GM23248 (cell line): Measurements from ENCODE around the gene HACD1. TPM values are rescaled to one million over a fixed set of nuclear protein-coding genes. Genes with fewer than 3 reads are reported as not detected.

ENCODE experiments used
- DNase-seq: peaks from one replicate; pipeline ENCODE4 v3.0.0-alpha.2; 2015
- H2AFZ ChIP-seq: fragments of 200-600 bp; sonication (generic); 2 replicates; pipeline ENCODE4 v1.6.1; 2016; ENCODE audit warnings: antibody characterized with exemption
- H3F3A ChIP-seq: fragments of 200-600 bp; sonication (generic); 2 replicates; pipeline ENCODE4 v1.6.1; 2016; ENCODE audit warnings: mild to moderate bottlenecking, antibody characterized with exemption, mixed run types; ENCODE audit not compliant: insufficient read depth
- H3K27ac ChIP-seq: fragments of 200-600 bp; sonication (generic); 2 replicates; pipeline ENCODE4 v1.5.1; 2016; ENCODE audit warnings: mild to moderate bottlenecking
- H3K27me3 ChIP-seq: fragments of 200-600 bp; sonication (generic); replicated peaks from 2 replicates; pipeline ENCODE4 v1.6.1; 2016; ENCODE audit warnings: mild to moderate bottlenecking; ENCODE audit not compliant: insufficient read depth
- H3K36me3 ChIP-seq: fragments of 200-600 bp; sonication (generic); 2 replicates; pipeline ENCODE4 v1.6.1; 2016; ENCODE audit warnings: low read depth, mild to moderate bottlenecking
- H3K4me1 ChIP-seq: fragments of 200-600 bp; sonication (generic); 2 replicates; pipeline ENCODE4 v1.6.1; 2016; ENCODE audit warnings: mild to moderate bottlenecking; ENCODE audit not compliant: insufficient read depth
- H3K4me2 ChIP-seq: fragments of 200-600 bp; sonication (generic); one replicate; pipeline ENCODE4 v1.6.1; 2016; ENCODE audit warnings: mild to moderate bottlenecking; ENCODE audit not compliant: unreplicated experiment
- H3K4me3 ChIP-seq: fragments of 200-600 bp; sonication (generic); 2 replicates; pipeline ENCODE4 v1.5.1; 2016; ENCODE audit warnings: mild to moderate bottlenecking
- H3K79me2 ChIP-seq: fragments of 200-600 bp; sonication (generic); 2 replicates; pipeline ENCODE4 v1.6.1; 2016; ENCODE audit warnings: mild to moderate bottlenecking; ENCODE audit not compliant: insufficient read depth
- H3K9ac ChIP-seq: fragments of 200-600 bp; sonication (generic); 2 replicates; pipeline ENCODE4 v1.6.1; 2016; ENCODE audit warnings: mild to moderate bottlenecking
- H3K9me2 ChIP-seq: fragments of 200-600 bp; sonication (generic); 2 replicates; pipeline ENCODE4 v1.6.1; 2016; ENCODE audit warnings: mixed run types, mild to moderate bottlenecking, moderate library complexity; ENCODE audit not compliant: insufficient read depth
- H3K9me3 ChIP-seq: fragments of 200-600 bp; sonication (generic); one replicate; pipeline ENCODE4 v1.6.1; 2017; ENCODE audit warnings: low read depth
- H4K20me1 ChIP-seq: fragments of 200-600 bp; sonication (generic); 2 replicates; pipeline ENCODE4 v1.6.0; 2016; ENCODE audit not compliant: insufficient read depth
- EZH2 ChIP-seq: fragments of 200-600 bp; sonication (generic); IDR thresholded peaks from 2 replicates; pipeline ENCODE4 v1.6.1; 2018; ENCODE audit warnings: antibody characterized with exemption, mild to moderate bottlenecking; ENCODE audit not compliant: insufficient read depth, poor library complexity, severe bottlenecking
- EZH2phosphoT487 ChIP-seq: fragments of 200-600 bp; sonication (generic); IDR thresholded peaks from 2 replicates; pipeline ENCODE4 v1.6.1; 2018; ENCODE audit warnings: antibody characterized with exemption, moderate library complexity, mild to moderate bottlenecking, low read depth; ENCODE audit not compliant: insufficient read depth
- WGBS, 2 experiments: methylation state at CpG; one replicate each; pipeline ENCODE4 v1.1.6; 2015 to 2017; ENCODE audit warnings: low lambda C conversion rate in 2 of 2, low coverage in 1 of 2; ENCODE audit errors: missing lambda C conversion rate in 2 of 2; 5-methylcytosine and 5-hydroxymethylcytosine counted together
- in situ Hi-C: fragments of 300-500 bp; cut with MboI; formaldehyde crosslinking; loops from 2 replicates; pipeline ENCODE4 v1.15.0; 2020
- polyA plus RNA-seq: library from polyadenylated mRNA; unstranded; fragments of >200 nt; fragmentation: Nextera tagmentation; extraction: Ambion mirVana; gene quantifications from 2 replicates; pipeline ENCODE4 v1.2.1, GENCODE V29; 2016
- total RNA-seq: library from RNA; depleted of rRNA; stranded (reverse); fragments of >200 nt; shearing (Covaris generic); gene quantifications from 2 replicates; pipeline ENCODE4 v1.2.3, GENCODE V29; 2014

HACD1 gene
- total and polyA plus RNA-seq, 2 experiments from 2014 or later = 64.0 to 157 TPM

DNA sequence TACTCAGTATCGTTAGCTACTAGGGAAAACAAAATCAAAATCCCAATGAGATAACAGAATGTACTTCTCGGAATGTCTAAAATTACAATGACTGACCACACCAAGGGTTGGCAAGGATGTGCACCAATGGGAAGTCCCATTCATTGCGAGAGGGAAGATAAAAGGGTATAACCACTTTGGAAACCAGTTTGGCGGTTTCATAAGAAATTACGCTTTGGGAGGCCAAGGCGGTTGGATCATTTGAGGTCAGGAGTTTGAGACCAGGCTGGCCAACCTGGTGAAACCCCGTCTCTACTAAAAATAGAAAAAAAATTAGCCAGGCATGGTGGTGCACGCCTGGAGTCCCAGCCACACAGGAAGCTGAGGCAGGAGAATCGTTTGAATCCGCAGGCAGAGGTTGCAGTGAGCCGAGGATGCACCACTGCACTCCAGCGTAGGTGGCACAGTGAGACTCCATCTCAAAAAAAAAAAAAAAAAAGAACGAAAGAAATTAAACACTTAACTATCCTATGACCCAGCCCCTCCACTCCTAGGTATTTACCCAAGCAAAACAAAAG, 7.6 kb downstream of the HACD1 start:
- Histone ChIP-seq H3K27ac (no peak overlapping the region), H3K79me2 (peaks cover 63% of the 10 kb centered on the region), H2AFZ (no peak overlapping the region), H3F3A (no peaks in the 10 kb centered on the region), H3K27me3 (no peaks in the 10 kb centered on the region), H3K9me2 (no peaks in the 10 kb centered on the region), H3K9ac (no peak overlapping the region), H4K20me1 (no peaks in the 10 kb centered on the region), H3K9me3 (no peaks in the 10 kb centered on the region), H3K4me3 (no peak overlapping the region), H3K4me1 (no peaks in the 10 kb centered on the region), H3K4me2 (no peak overlapping the region), H3K36me3 (no peaks in the 10 kb centered on the region)
- TF ChIP-seq EZH2phosphoT487 (no peak), EZH2 (no peak)
- 93 to 94% methylated on average over 13 of the region's 13 CpGs for WGBS, 2 experiments
- DNase-seq = no peak
- in situ Hi-C loops = loop anchor here (10.0 to 25.0 kb wide), 2 partner anchors 125 to 628 kb away; no protein-coding TSS in a partner anchor

DNA sequence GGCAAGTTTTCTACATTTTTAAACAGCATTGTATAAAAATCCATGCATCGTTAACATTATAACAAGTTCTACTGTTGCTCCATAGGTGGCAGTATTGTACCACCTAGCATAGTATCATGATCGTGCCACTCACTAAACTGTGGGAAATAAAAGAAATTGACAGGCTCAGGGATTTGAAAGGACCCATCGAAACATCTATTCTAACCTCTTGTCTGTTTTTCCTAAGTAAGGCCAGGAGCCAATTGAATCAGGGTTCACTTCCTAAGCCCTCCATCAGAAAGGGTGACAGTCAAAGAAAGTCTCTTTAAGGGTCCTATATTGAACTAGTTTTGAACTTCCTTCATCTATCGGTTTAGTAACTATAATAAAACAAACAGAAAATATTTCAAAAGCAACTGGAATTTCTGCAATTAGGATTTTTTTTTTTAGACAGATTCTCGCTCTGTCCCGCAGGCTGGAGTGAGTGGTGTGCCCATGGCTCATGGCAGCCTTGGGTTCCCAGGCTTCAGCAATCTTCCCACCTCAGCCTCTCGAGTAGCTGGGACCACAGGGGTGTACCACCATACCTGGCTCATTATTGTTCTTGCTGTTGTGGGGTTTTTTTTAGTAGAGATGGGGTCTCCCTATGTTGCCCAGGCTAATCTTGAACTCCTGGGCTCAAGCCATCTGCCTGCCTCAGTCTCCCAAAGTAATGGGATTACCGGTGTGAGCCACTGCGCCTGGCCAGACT, 9.4 kb downstream of the HACD1 start:
- H3K4me3 ChIP-seq = peak overlapping the region; percentile 24; the same call in 1 of the 2 replicates
- DNase-seq = peak; percentile 75
- H3K27me3 ChIP-seq = no peaks in the 10 kb centered on the region
- no peaks in the 10 kb centered on the region for H3K36me3 ChIP-seq
- no peaks in the 10 kb centered on the region for H3K9me3 ChIP-seq
- peak overlapping the region; percentile 20 for H2AFZ ChIP-seq
- H3K79me2 ChIP-seq = peaks cover 49% of the 10 kb centered on the region
- H3K9me2 ChIP-seq = no peaks in the 10 kb centered on the region
- no peak overlapping the region for H3K27ac ChIP-seq
- no peaks in the 10 kb centered on the region for H3F3A ChIP-seq
- no peaks in the 10 kb centered on the region for H3K4me1 ChIP-seq
- TF ChIP-seq EZH2phosphoT487 (no peak), EZH2 (no peak)
- no peak overlapping the region for H3K9ac ChIP-seq
- in situ Hi-C loops = loop anchor here (10.0 to 25.0 kb wide), 2 partner anchors 127 to 630 kb away; no protein-coding TSS in a partner anchor
- 47% methylated on average over 9 of the region's 9 CpGs for WGBS, 2 experiments
- no peaks in the 10 kb centered on the region for H4K20me1 ChIP-seq
- peak overlapping the region; percentile 19 for H3K4me2 ChIP-seq

DNA sequence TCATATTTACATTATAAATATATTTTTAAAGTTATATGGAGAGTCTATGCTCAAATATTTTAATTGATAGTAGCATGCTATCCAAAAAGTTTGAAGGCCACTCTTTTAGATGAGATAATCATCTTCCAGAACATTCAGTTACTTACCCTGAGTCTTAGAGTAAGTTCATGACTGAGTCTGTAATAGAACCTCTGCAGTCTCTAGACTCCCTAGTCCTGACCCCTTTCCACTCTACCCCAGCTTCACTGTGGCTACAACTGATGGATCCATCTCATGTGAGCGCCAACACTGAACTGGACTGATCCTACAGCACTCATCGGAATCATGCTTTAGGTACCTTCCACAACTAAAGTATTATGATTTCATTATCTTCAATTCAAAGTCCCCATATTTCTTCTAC, 10.1 kb downstream of the HACD1 start:
- H4K20me1 ChIP-seq = no peaks in the 10 kb centered on the region
- in situ Hi-C loops = loop anchor here (10.0 to 25.0 kb wide), 2 partner anchors 128 to 630 kb away; no protein-coding TSS in a partner anchor

DNA sequence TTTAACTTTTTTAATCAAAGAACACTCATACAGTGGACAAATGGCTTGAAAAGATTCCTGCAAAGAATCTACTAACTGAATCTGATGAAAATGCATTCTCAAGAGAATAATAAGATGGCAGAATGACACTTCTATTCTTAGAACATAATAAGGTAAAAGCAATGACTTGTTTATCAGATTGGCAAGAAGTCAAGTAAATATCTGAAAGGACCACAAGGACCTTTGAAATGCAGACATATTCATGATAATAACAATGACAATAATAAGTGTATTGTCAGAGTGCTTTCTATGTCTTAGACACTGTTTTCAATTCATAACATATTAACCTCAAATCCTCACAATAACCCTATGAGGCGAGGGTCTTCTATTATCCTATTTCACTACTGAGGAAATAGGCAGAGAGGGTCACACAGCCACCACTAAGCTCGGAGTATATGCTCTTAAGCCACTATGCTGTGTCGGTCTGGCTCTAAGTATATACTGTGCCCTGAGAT, 10.6 kb downstream of the HACD1 start:
- Histone ChIP-seq H4K20me1 (no peaks in the 10 kb centered on the region), H3K4me3 (no peak overlapping the region), H3K79me2 (peaks cover 37% of the 10 kb centered on the region), H3K9ac (no peak overlapping the region), H3K4me2 (no peak overlapping the region), H3K27me3 (no peaks in the 10 kb centered on the region), H3F3A (no peaks in the 10 kb centered on the region), H3K4me1 (no peaks in the 10 kb centered on the region), H2AFZ (no peak overlapping the region), H3K27ac (no peak overlapping the region), H3K9me2 (no peaks in the 10 kb centered on the region), H3K36me3 (peaks cover 5% of the 10 kb centered on the region; the same call in 1 of the 2 replicates), H3K9me3 (no peaks in the 10 kb centered on the region)
- TF ChIP-seq EZH2phosphoT487 (no peak), EZH2 (no peak)
- no peak for DNase-seq
- 86 to 91% methylated on average over 3 of the region's 3 CpGs for WGBS, 2 experiments
- in situ Hi-C loops = loop anchor here (10.0 to 25.0 kb wide), 2 partner anchors 128 to 631 kb away; no protein-coding TSS in a partner anchor

More for the DNA sequence above, 10.1 kb downstream of the HACD1 start:
- H3K9me3 ChIP-seq = no peaks in the 10 kb centered on the region
- 30 to 32% methylated on average over 2 of the region's 2 CpGs for WGBS, 2 experiments
- no peaks in the 10 kb centered on the region for H3F3A ChIP-seq
- H3K4me1 ChIP-seq = no peaks in the 10 kb centered on the region
- peaks cover 41% of the 10 kb centered on the region for H3K79me2 ChIP-seq
- no peak overlapping the region for H3K4me2 ChIP-seq
- TF ChIP-seq EZH2phosphoT487 = no peak
- no peak for TF ChIP-seq EZH2
- H3K9ac ChIP-seq = no peak overlapping the region
- H2AFZ ChIP-seq = no peak overlapping the region
- no peaks in the 10 kb centered on the region for H3K27me3 ChIP-seq
- DNase-seq = no peak
- peaks cover 5% of the 10 kb centered on the region; the same call in 1 of the 2 replicates for H3K36me3 ChIP-seq
- no peaks in the 10 kb centered on the region for H3K9me2 ChIP-seq
- no peak overlapping the region for H3K4me3 ChIP-seq
- H3K27ac ChIP-seq = no peak overlapping the region
